ENCODE data around the gene ADAMTS8. TPM values are rescaled to one million over a fixed set of nuclear protein-coding genes. Genes with fewer than 3 reads are reported as not detected.

Gene ADAMTS8
- total RNA-seq, 2 donors from 2014 or later: 0.66 TPM; not detected in 1

GRCh38 chr11:130448416-130449309 is 20.3 kb upstream of the ADAMTS8 start, which contains the start of gene ADAMTS15:
ADAMTS15 (plus strand) TSS chr11:130448645; CDS start chr11:130448974, 329 bp downstream.
- WGBS, 2 donors: 0% methylated on average over 25 to 75 of the region's 75 CpGs
- Histone ChIP-seq H3K4me1 (peaks cover 23% of the 10 kb centered on the region), H3K9me3 (no peaks in the 10 kb centered on the region), H3K4me3 (peak within 1 kb of the TSS in 1 of 2 donors; percentile 26), H3K27ac (peak within 1 kb of the TSS in 2 of 4 donors; percentile 9 to 43), H3K36me3 (replicated peaks in 1 of 2; ENCODE audit: insufficient read depth in 1 of 2, low read depth in 2 of 2) (no peaks in the 10 kb centered on the region), H3K27me3 (peaks cover 0 to 5% of the 10 kb centered on the region in 2 donors)
- DNase-seq (peak; percentile 57 to 78 (median 70)), ATAC-seq (peak; percentile 76)
- TF ChIP-seq, protein P1, sequence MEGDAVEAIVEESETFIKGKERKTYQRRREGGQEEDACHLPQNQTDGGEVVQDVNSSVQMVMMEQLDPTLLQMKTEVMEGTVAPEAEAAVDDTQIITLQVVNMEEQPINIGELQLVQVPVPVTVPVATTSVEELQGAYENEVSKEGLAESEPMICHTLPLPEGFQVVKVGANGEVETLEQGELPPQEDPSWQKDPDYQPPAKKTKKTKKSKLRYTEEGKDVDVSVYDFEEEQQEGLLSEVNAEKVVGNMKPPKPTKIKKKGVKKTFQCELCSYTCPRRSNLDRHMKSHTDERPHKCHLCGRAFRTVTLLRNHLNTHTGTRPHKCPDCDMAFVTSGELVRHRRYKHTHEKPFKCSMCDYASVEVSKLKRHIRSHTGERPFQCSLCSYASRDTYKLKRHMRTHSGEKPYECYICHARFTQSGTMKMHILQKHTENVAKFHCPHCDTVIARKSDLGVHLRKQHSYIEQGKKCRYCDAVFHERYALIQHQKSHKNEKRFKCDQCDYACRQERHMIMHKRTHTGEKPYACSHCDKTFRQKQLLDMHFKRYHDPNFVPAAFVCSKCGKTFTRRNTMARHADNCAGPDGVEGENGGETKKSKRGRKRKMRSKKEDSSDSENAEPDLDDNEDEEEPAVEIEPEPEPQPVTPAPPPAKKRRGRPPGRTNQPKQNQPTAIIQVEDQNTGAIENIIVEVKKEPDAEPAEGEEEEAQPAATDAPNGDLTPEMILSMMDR (IDR thresholded peaks at IDR 0.05): no peak
- TF ChIP-seq POLR2A (IDR thresholded peaks at IDR 0.05): no peak
- intact Hi-C loops (cut with DNase I): no loop called here

GRCh38 chr11:130448039-130448415 is 19.6 kb upstream of the ADAMTS8 start:
- DNase-seq: no peak
- no peaks in the 10 kb centered on the region for H3K9me3 ChIP-seq
- H3K36me3 ChIP-seq (replicated peaks in 1 of 2; ENCODE audit: insufficient read depth in 1 of 2, low read depth in 2 of 2): no peaks in the 10 kb centered on the region
- H3K4me1 ChIP-seq: peaks cover 23% of the 10 kb centered on the region
- TF ChIP-seq, protein P1 (IDR thresholded peaks at IDR 0.05): no peak
- TF ChIP-seq POLR2A (IDR thresholded peaks at IDR 0.05): no peak
- peaks cover 0 to 5% of the 10 kb centered on the region in 2 donors for H3K27me3 ChIP-seq
- H3K4me3 ChIP-seq: peak overlapping the region in 1 of 2 donors; percentile 26
- WGBS, 2 donors: 6 to 7% methylated on average over 8 to 11 of the region's 11 CpGs
- intact Hi-C loops (cut with DNase I): no loop called here
- no peak overlapping the region for H3K27ac ChIP-seq
- no peak for ATAC-seq

DNA sequence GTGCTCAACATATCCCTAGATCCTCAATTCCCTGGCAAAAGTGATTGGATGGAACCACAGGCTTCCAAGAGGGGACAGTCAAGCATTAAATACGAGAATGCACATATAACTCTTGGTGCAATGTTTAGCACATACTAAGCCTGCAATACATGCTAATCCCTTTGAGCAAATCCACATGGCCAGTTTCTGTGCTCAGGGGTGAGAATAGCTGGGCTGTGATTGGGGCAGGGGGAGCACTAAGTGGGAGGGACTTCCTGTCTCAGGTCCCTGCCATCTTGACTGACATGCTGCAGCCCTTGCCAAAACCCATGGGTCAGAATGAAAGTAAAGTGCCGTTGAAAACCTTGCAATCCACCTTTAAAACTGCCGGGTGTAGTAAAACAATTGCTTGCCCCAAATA is 17.4 kb upstream of the ADAMTS8 start:
- H3K4me1 ChIP-seq: peaks cover 23% of the 10 kb centered on the region
- TF ChIP-seq POLR2A (IDR thresholded peaks at IDR 0.05): no peak
- TF ChIP-seq, protein P1 (IDR thresholded peaks at IDR 0.05): no peak
- DNase-seq (no peak), ATAC-seq (no peak)
- H3K27me3 ChIP-seq: peaks cover 0 to 5% of the 10 kb centered on the region in 2 donors
- no peak overlapping the region for H3K4me3 ChIP-seq
- no peak overlapping the region for H3K27ac ChIP-seq
- WGBS, 2 donors: 88 to 92% methylated on average over 3 of the region's 3 CpGs
- no peaks in the 10 kb centered on the region for H3K36me3 ChIP-seq (replicated peaks in 1 of 2; ENCODE audit: insufficient read depth in 1 of 2, low read depth in 2 of 2)
- H3K9me3 ChIP-seq: no peaks in the 10 kb centered on the region
- intact Hi-C loops (cut with DNase I): no loop called here

GRCh38 chr11:130442737-130443136 is 14.3 kb upstream of the ADAMTS8 start:
- Histone ChIP-seq H3K4me3 (no peak overlapping the region), H3K36me3 (replicated peaks in 1 of 2; ENCODE audit: insufficient read depth in 1 of 2, low read depth in 2 of 2) (no peaks in the 10 kb centered on the region), H3K4me1 (no peaks in the 10 kb centered on the region), H3K27me3 (no peaks in the 10 kb centered on the region), H3K9me3 (no peaks in the 10 kb centered on the region), H3K27ac (no peak overlapping the region)
- TF ChIP-seq, protein P1 (IDR thresholded peaks at IDR 0.05): no peak
- no peak for TF ChIP-seq POLR2A (IDR thresholded peaks at IDR 0.05)
- intact Hi-C loops (cut with DNase I): no loop called here
- ATAC-seq (no peak), DNase-seq (no peak)
- WGBS, 2 donors: 77 to 87% methylated on average over 3 to 4 of the region's 4 CpGs
